ENCODE data around the gene PARVA. TPM values are rescaled to one million over a fixed set of nuclear protein-coding genes. Genes with fewer than 3 reads are reported as not detected.
"Not testable (repeated sequence)": the region's sequence is repeated elsewhere in the genome, so short reads cannot be mapped to it uniquely, and the experiment has no call there.

PARVA gene
- total RNA-seq, 2 experiments from 2014 or later: not detected

DNA sequence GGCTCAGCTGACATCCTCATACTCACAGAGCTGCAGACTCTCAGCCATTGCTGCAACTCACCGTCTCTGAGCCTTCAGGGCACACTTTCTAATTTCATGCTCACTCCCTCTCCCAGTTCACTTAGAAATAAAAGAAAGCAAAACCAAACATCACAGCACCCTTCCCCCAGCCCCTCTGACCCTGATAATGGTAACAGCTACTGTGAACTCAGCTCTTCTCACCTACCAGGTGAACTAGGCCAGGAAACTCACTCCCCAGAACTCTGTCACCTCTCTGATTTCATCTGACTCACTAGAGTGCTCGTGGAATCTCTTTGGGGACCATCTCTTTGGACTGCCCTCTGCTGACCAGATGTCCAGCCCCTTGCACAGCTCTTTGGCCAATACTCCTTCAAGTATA is 14.5 kb upstream of the PARVA start:
- Histone ChIP-seq H3K79me2 (ENCODE audit: insufficient read depth, low read depth, low read length) (no peaks in the 10 kb centered on the region), H3K4me1 (ENCODE audit: insufficient read depth, low read length, poor library complexity, severe bottlenecking) (no peaks in the 10 kb centered on the region), H3K27ac (ENCODE audit: low read depth, low read length, poor library complexity, severe bottlenecking) (no peak overlapping the region), H3K36me3 (ENCODE audit: insufficient read depth, low read length) (no peaks in the 10 kb centered on the region), H3K4me3 (ENCODE audit: low read depth, low read length, poor library complexity, severe bottlenecking) (no peak overlapping the region), H3K9me2 (ENCODE audit: insufficient read depth, low read length) (no peaks in the 10 kb centered on the region), H3K9me3 (ENCODE audit: low read length) (no peaks in the 10 kb centered on the region), H3K4me2 (ENCODE audit: low read length) (no peak overlapping the region), H4K20me1 (ENCODE audit: insufficient read depth, low read length) (no peaks in the 10 kb centered on the region), H2AFZ (ENCODE audit: low read length) (no peak overlapping the region)
- ChIA-PET POLR2A (no interaction called here), CTCF (ENCODE audit: unreplicated experiment) (no interaction called here)
- no TSS peak for BruUV-seq (replicated peaks)
- intact Hi-C loops (cut with micrococcal nuclease; ENCODE audit: unreplicated experiment): no loop called here
- DNase-seq (ENCODE audit: low spot score): no peak
- no peak for TF ChIP-seq EZH2phosphoT487 (IDR thresholded peaks at IDR 0.05; ENCODE audit: borderline replicate concordance, low read depth, low read length)
- TF ChIP-seq, protein P1, sequence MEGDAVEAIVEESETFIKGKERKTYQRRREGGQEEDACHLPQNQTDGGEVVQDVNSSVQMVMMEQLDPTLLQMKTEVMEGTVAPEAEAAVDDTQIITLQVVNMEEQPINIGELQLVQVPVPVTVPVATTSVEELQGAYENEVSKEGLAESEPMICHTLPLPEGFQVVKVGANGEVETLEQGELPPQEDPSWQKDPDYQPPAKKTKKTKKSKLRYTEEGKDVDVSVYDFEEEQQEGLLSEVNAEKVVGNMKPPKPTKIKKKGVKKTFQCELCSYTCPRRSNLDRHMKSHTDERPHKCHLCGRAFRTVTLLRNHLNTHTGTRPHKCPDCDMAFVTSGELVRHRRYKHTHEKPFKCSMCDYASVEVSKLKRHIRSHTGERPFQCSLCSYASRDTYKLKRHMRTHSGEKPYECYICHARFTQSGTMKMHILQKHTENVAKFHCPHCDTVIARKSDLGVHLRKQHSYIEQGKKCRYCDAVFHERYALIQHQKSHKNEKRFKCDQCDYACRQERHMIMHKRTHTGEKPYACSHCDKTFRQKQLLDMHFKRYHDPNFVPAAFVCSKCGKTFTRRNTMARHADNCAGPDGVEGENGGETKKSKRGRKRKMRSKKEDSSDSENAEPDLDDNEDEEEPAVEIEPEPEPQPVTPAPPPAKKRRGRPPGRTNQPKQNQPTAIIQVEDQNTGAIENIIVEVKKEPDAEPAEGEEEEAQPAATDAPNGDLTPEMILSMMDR (conservative IDR thresholded peaks at IDR 0.05; ENCODE audit: low read length): no peak

DNA sequence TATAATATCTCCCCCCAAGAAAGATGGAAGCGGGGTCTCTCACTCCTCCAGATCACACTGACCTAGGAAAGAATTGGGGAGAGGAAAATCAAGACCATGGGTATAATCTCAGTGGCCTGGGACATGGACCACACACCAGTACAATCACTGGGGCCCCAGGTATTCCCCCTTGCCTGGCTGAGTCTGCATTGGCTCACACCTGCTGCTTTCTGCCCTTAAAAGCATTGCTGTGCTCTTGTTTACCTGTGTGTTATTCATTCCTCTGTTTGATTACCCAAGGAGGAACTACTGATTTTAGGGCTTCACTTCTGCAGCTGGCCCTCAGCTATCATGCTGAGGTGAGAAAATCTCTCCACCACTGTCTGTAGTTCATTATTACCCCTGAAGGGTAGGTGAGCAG is 14.0 kb upstream of the PARVA start:
- TF ChIP-seq, protein P1 (conservative IDR thresholded peaks at IDR 0.05; ENCODE audit: low read length): no peak
- no peak for TF ChIP-seq EZH2phosphoT487 (IDR thresholded peaks at IDR 0.05; ENCODE audit: borderline replicate concordance, low read depth, low read length)
- BruUV-seq (replicated peaks): no TSS peak

DNA sequence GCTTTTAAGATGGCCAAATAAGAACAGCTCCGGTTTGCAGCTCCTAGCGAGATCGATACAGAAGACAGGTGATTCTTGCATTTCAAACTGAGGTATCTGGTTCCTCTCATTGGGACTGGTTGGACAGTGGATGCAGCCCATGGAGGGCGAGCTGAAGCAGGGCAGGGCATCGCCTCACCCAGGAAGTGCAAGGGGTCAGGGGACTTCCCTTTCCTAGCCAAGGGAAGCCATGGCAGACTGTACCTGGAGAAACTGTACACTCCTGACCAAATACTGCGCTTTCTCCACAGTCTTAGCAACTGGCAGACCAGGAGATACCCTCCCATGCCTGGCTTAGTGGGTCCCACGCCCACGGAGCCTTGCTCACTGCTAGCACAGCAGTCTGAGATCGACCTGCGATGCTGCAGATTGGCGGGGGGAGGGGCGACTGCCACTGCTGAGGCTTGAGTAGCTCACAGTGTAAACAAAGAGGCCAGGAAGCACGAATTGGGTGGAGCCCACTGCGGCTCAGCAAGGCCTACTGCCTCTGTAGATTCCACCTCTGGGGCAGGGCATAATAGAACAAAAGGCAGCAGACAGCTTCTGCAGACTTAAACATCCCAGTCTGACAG is 11.3 kb upstream of the PARVA start:
- DNase-seq (ENCODE audit: low spot score); H3K4me1 ChIP-seq (ENCODE audit: insufficient read depth, low read length, poor library complexity, severe bottlenecking); intact Hi-C loops (cut with micrococcal nuclease; ENCODE audit: unreplicated experiment); H3K36me3 ChIP-seq (ENCODE audit: insufficient read depth, low read length); H3K4me3 ChIP-seq (ENCODE audit: low read depth, low read length, poor library complexity, severe bottlenecking); H3K9me2 ChIP-seq (ENCODE audit: insufficient read depth, low read length); BruUV-seq (replicated peaks); H3K79me2 ChIP-seq (ENCODE audit: insufficient read depth, low read depth, low read length); H3K9me3 ChIP-seq (ENCODE audit: low read length); H2AFZ ChIP-seq (ENCODE audit: low read length); CTCF ChIA-PET (ENCODE audit: unreplicated experiment); H3K27ac ChIP-seq (ENCODE audit: low read depth, low read length, poor library complexity, severe bottlenecking); H4K20me1 ChIP-seq (ENCODE audit: insufficient read depth, low read length); H3K4me2 ChIP-seq (ENCODE audit: low read length): not testable (repeated sequence)
- POLR2A ChIA-PET: interaction anchor here (0.7 to 1.1 kb wide), 2 partner anchors 9 to 22 kb away, joined by 3 read pairs; no protein-coding TSS in a partner anchor

More for the DNA sequence above, 14.0 kb upstream of the PARVA start:
- no peak overlapping the region for H3K4me3 ChIP-seq (ENCODE audit: low read depth, low read length, poor library complexity, severe bottlenecking)
- H2AFZ ChIP-seq (ENCODE audit: low read length): no peak overlapping the region
- H3K27ac ChIP-seq (ENCODE audit: low read depth, low read length, poor library complexity, severe bottlenecking): no peak overlapping the region
- H3K9me2 ChIP-seq (ENCODE audit: insufficient read depth, low read length): no peaks in the 10 kb centered on the region
- no peaks in the 10 kb centered on the region for H3K79me2 ChIP-seq (ENCODE audit: insufficient read depth, low read depth, low read length)
- ChIA-PET POLR2A (no interaction called here), CTCF (ENCODE audit: unreplicated experiment) (no interaction called here)
- intact Hi-C loops (cut with micrococcal nuclease; ENCODE audit: unreplicated experiment): no loop called here
- no peaks in the 10 kb centered on the region for H3K4me1 ChIP-seq (ENCODE audit: insufficient read depth, low read length, poor library complexity, severe bottlenecking)
- H3K9me3 ChIP-seq (ENCODE audit: low read length): no peaks in the 10 kb centered on the region
- no peak overlapping the region for H3K4me2 ChIP-seq (ENCODE audit: low read length)
- DNase-seq (ENCODE audit: low spot score): no peak
- no peaks in the 10 kb centered on the region for H3K36me3 ChIP-seq (ENCODE audit: insufficient read depth, low read length)
- no peaks in the 10 kb centered on the region for H4K20me1 ChIP-seq (ENCODE audit: insufficient read depth, low read length)

DNA sequence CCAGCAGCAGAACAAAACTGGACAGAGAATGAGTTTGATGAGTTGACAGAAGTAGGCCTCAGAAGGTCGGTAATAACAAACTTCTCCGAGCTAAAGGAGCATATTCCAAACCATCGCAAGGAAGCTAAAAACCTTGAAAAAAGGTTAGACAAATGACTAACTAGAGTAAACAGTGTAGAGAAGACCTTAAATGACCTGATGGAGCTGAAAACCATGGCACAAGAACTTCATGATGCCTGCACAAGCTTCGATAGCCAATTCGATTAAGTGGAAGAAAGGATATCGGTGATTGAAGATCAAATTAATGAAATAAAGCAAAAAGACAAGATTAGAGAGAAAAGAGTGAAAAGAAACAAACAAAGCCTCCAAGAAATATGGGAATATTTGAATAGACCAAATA is 10.3 kb upstream of the PARVA start:
- H3K4me1 ChIP-seq (ENCODE audit: insufficient read depth, low read length, poor library complexity, severe bottlenecking); H3K4me3 ChIP-seq (ENCODE audit: low read depth, low read length, poor library complexity, severe bottlenecking); H3K36me3 ChIP-seq (ENCODE audit: insufficient read depth, low read length); BruUV-seq (replicated peaks); H2AFZ ChIP-seq (ENCODE audit: low read length); H3K9me3 ChIP-seq (ENCODE audit: low read length); CTCF ChIA-PET (ENCODE audit: unreplicated experiment); H3K27ac ChIP-seq (ENCODE audit: low read depth, low read length, poor library complexity, severe bottlenecking); H3K79me2 ChIP-seq (ENCODE audit: insufficient read depth, low read depth, low read length); H3K9me2 ChIP-seq (ENCODE audit: insufficient read depth, low read length); intact Hi-C loops (cut with micrococcal nuclease; ENCODE audit: unreplicated experiment); DNase-seq (ENCODE audit: low spot score); H3K4me2 ChIP-seq (ENCODE audit: low read length); POLR2A ChIA-PET; H4K20me1 ChIP-seq (ENCODE audit: insufficient read depth, low read length): not testable (repeated sequence)
